Gastroesophageal sphincter (tissue), 4 donors: Measurements from ENCODE around the gene ZBTB20. TPM values are rescaled to one million over a fixed set of nuclear protein-coding genes. Genes with fewer than 3 reads are reported as not detected.

Experiments
- ATAC-seq: fragments of 150-250 bp; one replicate; pipeline ENCODE4 v1.9.1; 2016; ENCODE audit warnings: mild to moderate bottlenecking, moderate library complexity
- H3K27ac ChIP-seq, 4 donors: fragments of 200-600 bp; sonication (generic) in 3 of 4; 1 replicate in 3 of 4; 2 replicates in 1 of 4; pipeline ENCODE4 v1.5.1; 2016 to 2019
- H3K27me3 ChIP-seq: fragments of 200-600 bp; sonication (generic); one replicate; pipeline ENCODE4 v1.5.1; 2019
- H3K36me3 ChIP-seq, 2 donors: fragments of 200-600 bp; sonication (generic); one replicate each; pipeline ENCODE4 v1.5.1; 2019; ENCODE audit warnings: control low read depth in 1 of 2
- H3K4me1 ChIP-seq, 3 donors: fragments of 200-600 bp; sonication (generic); 1 replicate in 2 of 3; 2 replicates in 1 of 3; pipeline ENCODE4 v1.5.1; 2016 to 2019; ENCODE audit warnings: control low read depth in 2 of 3
- H3K4me3 ChIP-seq, 2 donors: fragments of 200-600 bp; sonication (generic); one replicate each; pipeline ENCODE4 v1.5.1; 2019; ENCODE audit warnings: mild to moderate bottlenecking in 1 of 2, moderate library complexity in 1 of 2
- H3K9me3 ChIP-seq, 3 donors: fragments of 200-600 bp; sonication (generic); one replicate each; pipeline ENCODE4 v1.5.1; 2017 to 2019; ENCODE audit warnings: control low read depth in 2 of 3
- EP300 ChIP-seq: sonication (generic); formaldehyde crosslinking; IDR thresholded peaks from one replicate; pipeline ENCODE4 v1.6.1; 2017; ENCODE audit warnings: antibody characterized with exemption, mild to moderate bottlenecking
- POLR2A ChIP-seq, 2 donors: fragments of 450-650 bp; IDR thresholded peaks; one replicate each; pipeline ENCODE4 v1.6.1; 2017; ENCODE audit warnings: antibody characterized with exemption in 2 of 2, mild to moderate bottlenecking in 2 of 2, moderate library complexity in 1 of 2
- POLR2AphosphoS5 ChIP-seq: sonication (generic); formaldehyde crosslinking; IDR thresholded peaks from one replicate; pipeline ENCODE4 v1.6.1; 2017; ENCODE audit warnings: antibody characterized with exemption
- WGBS, 2 donors: methylation state at CpG; one replicate each; pipeline ENCODE4 v1.1.5; 2018; ENCODE audit warnings: low coverage in 1 of 2; 5-methylcytosine and 5-hydroxymethylcytosine counted together
- total RNA-seq, 4 donors: library from RNA; depleted of rRNA; stranded (reverse); fragments of >200 nt; gene quantifications; one replicate each; pipeline ENCODE4 v1.1.0, GENCODE V29; 2016
- TF ChIP-seq, protein P1 (sequence below), 4 experiments: fragments of 200-600 bp in 2 of 4; fragments of 450-650 bp in 2 of 4; sonication (generic) in 1 of 4; IDR thresholded peaks; one replicate each; pipeline ENCODE4 v1.5.1; 2017 to 2019; ENCODE audit warnings: antibody characterized with exemption in 4 of 4, mild to moderate bottlenecking in 2 of 4, moderate library complexity in 2 of 4

ZBTB20 gene
- total RNA-seq, 4 donors from 2014 or later, result 53.1 to 113 (median 98.4) TPM

DNA sequence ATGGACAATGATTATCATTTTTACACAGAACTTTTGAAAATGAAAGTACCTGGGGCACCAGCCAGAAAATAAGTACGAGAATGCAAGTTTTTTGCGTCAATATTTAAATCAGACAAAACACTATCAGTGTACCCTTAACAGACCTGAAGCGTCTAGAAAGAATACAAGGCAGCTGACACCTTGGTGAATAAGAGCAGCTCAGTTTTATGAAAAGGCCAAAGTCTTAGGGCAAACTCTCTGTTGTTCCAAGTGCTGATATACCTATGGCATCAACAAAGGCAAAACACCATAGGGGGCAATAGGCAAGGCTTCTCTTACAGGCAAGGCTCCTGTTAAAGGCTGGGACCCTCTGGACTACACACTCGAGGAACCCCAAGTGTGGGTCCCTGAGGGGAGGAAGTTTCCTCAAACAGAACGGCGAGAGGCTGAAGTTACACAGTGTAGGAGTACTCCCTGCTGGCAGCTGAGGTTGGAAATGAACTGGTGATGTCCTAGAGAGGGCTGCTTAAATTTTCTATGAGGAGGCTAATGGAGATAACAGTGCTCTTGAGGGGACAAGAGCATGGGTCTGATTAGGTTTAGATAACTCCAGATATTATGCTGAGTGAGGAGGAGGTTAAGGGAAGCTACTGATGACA lies 562.2 kb downstream of the ZBTB20 start:
- H3K27me3 ChIP-seq, result no peaks in the 10 kb centered on the region
- TF ChIP-seq, protein P1, sequence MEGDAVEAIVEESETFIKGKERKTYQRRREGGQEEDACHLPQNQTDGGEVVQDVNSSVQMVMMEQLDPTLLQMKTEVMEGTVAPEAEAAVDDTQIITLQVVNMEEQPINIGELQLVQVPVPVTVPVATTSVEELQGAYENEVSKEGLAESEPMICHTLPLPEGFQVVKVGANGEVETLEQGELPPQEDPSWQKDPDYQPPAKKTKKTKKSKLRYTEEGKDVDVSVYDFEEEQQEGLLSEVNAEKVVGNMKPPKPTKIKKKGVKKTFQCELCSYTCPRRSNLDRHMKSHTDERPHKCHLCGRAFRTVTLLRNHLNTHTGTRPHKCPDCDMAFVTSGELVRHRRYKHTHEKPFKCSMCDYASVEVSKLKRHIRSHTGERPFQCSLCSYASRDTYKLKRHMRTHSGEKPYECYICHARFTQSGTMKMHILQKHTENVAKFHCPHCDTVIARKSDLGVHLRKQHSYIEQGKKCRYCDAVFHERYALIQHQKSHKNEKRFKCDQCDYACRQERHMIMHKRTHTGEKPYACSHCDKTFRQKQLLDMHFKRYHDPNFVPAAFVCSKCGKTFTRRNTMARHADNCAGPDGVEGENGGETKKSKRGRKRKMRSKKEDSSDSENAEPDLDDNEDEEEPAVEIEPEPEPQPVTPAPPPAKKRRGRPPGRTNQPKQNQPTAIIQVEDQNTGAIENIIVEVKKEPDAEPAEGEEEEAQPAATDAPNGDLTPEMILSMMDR (IDR thresholded peaks at IDR 0.05), result no peak
- TF ChIP-seq POLR2A (IDR thresholded peaks at IDR 0.05) (no peak), EP300 (no peak), POLR2AphosphoS5 (no peak)
- WGBS, 2 donors, result 45 to 63% methylated on average over 3 to 6 of the region's 6 CpGs
- H3K9me3 ChIP-seq, result no peaks in the 10 kb centered on the region
- peaks cover 0 to 5% of the 10 kb centered on the region in 2 donors for H3K36me3 ChIP-seq
- H3K4me3 ChIP-seq, result no peak overlapping the region
- H3K4me1 ChIP-seq, result peaks cover 0 to 20% (median 0%) of the 10 kb centered on the region in 3 donors
- H3K27ac ChIP-seq, result peak overlapping the region in 3 of 4 donors; percentile 7 to 43 (median 39)
- ATAC-seq, result no peak

DNA sequence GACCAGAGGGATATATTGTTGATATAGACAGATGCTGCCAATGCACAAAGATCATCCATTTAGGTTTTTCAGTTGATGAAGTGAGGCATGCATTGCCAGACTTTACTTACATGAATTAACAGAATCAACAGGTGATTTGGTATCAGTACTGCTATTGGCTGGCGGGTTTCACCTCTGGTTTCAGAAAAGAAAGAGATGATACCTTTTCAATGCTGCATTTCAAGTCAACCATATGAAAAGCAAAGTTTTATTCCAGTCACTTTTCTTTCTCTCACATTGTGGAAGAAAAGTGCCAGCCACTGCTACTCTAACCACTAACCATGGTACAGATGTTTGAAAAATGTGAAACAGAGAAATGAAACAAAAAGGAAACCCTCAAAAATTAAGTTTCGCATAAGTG lies 564.2 kb downstream of the ZBTB20 start:
- H3K9me3 ChIP-seq, result no peaks in the 10 kb centered on the region
- ATAC-seq, result no peak
- 94 to 100% methylated on average over 1 to 2 of the region's 2 CpGs for WGBS, 2 donors
- TF ChIP-seq POLR2AphosphoS5, result no peak
- TF ChIP-seq, protein P1 (IDR thresholded peaks at IDR 0.05), result no peak
- TF ChIP-seq EP300, result no peak
- no peak for TF ChIP-seq POLR2A (IDR thresholded peaks at IDR 0.05)
- no peaks in the 10 kb centered on the region for H3K27me3 ChIP-seq
- no peak overlapping the region for H3K4me3 ChIP-seq
- no peak overlapping the region for H3K27ac ChIP-seq
- peaks cover 0 to 20% (median 0%) of the 10 kb centered on the region in 3 donors for H3K4me1 ChIP-seq
- H3K36me3 ChIP-seq, result peaks cover 0 to 3% of the 10 kb centered on the region in 2 donors

DNA sequence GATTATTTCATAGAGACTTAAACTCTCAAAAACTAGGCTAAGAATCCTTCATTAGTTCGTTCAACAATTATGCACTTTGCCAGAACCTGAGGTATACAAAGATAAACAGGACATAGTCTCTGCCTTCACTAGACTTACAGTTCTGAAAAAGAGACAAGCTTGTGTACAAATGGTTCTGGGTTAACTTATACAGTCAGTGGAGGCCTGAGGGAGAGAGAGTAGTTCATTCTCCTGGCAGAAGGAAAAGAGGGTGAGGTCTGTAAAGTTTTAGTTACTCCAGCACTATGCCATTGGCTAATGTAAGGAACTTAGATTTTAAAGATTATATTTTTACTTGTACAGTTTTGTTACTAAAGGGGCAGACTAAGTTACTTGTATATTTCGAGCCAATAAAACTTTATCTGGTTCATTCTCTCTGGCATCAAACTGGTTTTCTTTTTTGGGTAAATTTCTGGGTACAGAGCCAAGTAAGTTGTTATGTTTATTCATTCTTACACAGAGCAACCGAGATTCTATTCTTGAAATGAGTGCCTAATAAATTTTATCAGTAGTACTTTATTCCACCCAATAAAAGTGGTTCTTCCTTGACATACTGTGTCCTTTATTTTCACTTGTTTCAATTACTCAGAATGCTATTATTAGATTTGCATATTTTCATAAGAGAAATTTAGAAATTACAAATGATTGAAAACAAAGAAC lies 574.6 kb downstream of the ZBTB20 start:
- TF ChIP-seq POLR2AphosphoS5, result no peak
- TF ChIP-seq, protein P1 (IDR thresholded peaks at IDR 0.05), result no peak
- TF ChIP-seq EP300, result no peak
- TF ChIP-seq POLR2A (IDR thresholded peaks at IDR 0.05), result no peak
- peaks cover 3 to 27% (median 7%) of the 10 kb centered on the region in 3 donors for H3K4me1 ChIP-seq
- H3K9me3 ChIP-seq, result no peaks in the 10 kb centered on the region
- 43 to 47% methylated on average over 3 of the region's 3 CpGs for WGBS, 2 donors
- H3K4me3 ChIP-seq, result no peak overlapping the region
- H3K36me3 ChIP-seq, result no peaks in the 10 kb centered on the region
- no peak overlapping the region for H3K27ac ChIP-seq
- H3K27me3 ChIP-seq, result no peaks in the 10 kb centered on the region
- ATAC-seq, result no peak

DNA sequence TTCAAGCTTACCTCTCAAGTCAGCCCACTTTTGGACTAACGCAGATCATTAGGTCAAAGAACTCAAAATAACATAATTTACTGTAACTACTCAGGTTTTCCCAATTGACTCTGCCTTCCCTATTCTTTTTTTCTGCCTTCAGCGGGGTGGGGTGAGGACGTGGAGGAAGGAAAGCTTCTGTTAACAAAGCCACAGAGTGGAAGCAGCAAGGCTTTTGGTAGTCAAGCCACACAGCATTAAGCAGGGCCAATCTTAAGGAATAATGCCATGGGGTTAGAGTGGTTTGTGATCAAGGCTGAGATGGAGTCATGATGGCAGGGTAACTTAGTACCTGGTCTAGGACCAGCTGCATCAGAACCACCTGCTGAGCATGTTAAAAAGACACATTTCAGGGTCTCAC lies 575.7 kb downstream of the ZBTB20 start:
- TF ChIP-seq EP300 (no peak), POLR2AphosphoS5 (no peak), POLR2A (IDR thresholded peaks at IDR 0.05) (no peak)
- TF ChIP-seq, protein P1 (IDR thresholded peaks at IDR 0.05), result no peak

DNA sequence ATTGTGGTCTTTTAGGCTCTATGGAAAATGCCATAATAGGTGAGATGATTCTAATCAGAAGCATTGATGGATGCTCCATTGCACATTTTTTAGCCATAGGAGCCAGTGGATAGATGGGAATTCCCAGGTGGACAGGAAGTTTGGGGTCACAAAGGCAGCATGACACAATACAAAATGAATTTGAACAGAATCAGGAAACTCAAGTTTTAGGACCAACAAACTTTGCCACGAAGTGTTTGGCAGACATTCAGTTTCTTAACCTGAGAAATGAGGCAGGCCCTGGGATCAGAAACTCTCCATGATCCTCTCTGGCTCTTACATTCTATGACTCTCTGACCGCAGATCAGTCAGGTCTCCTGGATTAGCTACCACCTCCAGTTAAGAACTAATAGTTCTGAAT lies 577.9 kb downstream of the ZBTB20 start:
- Histone ChIP-seq H3K9me3 (no peaks in the 10 kb centered on the region), H3K27me3 (no peaks in the 10 kb centered on the region), H3K4me1 (peaks cover 3 to 45% (median 7%) of the 10 kb centered on the region in 3 donors), H3K4me3 (no peak overlapping the region), H3K36me3 (no peaks in the 10 kb centered on the region), H3K27ac (no peak overlapping the region)
- TF ChIP-seq POLR2AphosphoS5, result no peak
- TF ChIP-seq, protein P1 (IDR thresholded peaks at IDR 0.05), result no peak
- TF ChIP-seq POLR2A (IDR thresholded peaks at IDR 0.05), result no peak
- no peak for TF ChIP-seq EP300
- WGBS, 2 donors, result 44 to 62% methylated on average over 1 to 2 of the region's 2 CpGs
- ATAC-seq, result no peak

More for the DNA sequence above, 575.7 kb downstream of the ZBTB20 start:
- WGBS, 2 donors, result 71 to 83% methylated on average over 3 of the region's 3 CpGs
- no peak overlapping the region for H3K27ac ChIP-seq
- peaks cover 3 to 35% (median 7%) of the 10 kb centered on the region in 3 donors for H3K4me1 ChIP-seq
- ATAC-seq, result no peak
- no peaks in the 10 kb centered on the region for H3K36me3 ChIP-seq
- no peaks in the 10 kb centered on the region for H3K27me3 ChIP-seq
- H3K9me3 ChIP-seq, result no peaks in the 10 kb centered on the region
- H3K4me3 ChIP-seq, result no peak overlapping the region
